CD8-positive, alpha-beta memory T cell (primary cell): ENCODE measurements around the gene CLDN3. TPM values are rescaled to one million over a fixed set of nuclear protein-coding genes. Genes with fewer than 3 reads are reported as not detected.
"Not testable (repeated sequence)": the region's sequence is repeated elsewhere in the genome, so short reads cannot be mapped to it uniquely, and the experiment has no call there.

ENCODE experiments used
- CTCF ChIA-PET: fragments of 350-600 bp; sonication (Branson Sonifier 250); formaldehyde crosslinking; loops from one replicate; lab custom pipeline; 2021; ENCODE audit warnings: antibody characterized with exemption; lab: Charles Lee
- POLR2A ChIA-PET: fragments of 350-600 bp; sonication (Branson Sonifier 250); formaldehyde crosslinking; loops from one replicate; lab custom pipeline; 2021; ENCODE audit warnings: antibody characterized with exemption; lab: Charles Lee
- DNase-seq, 5 donors: peaks; one replicate each; pipeline versions ENCODE4 v3.0.0 to v3.0.0-alpha.2; 2020 to 2022; ENCODE audit warnings: mixed read lengths in 1 of 5
- H3K27ac ChIP-seq: one replicate; pipeline ENCODE4 v1.7.0; 2013; ENCODE audit warnings: low read depth, mild to moderate bottlenecking, low read length, moderate library complexity
- H3K27me3 ChIP-seq: 2 replicates; pipeline ENCODE4 v1.7.0; 2013; ENCODE audit warnings: low read length, mild to moderate bottlenecking; ENCODE audit not compliant: insufficient read depth, poor library complexity, severe bottlenecking
- H3K36me3 ChIP-seq: 2 replicates; pipeline ENCODE4 v1.7.0; 2013; ENCODE audit warnings: mild to moderate bottlenecking, low read length, moderate library complexity; ENCODE audit not compliant: insufficient read depth
- H3K4me1 ChIP-seq: 2 replicates; pipeline ENCODE4 v1.7.0; 2013; ENCODE audit warnings: mild to moderate bottlenecking, low read length, moderate library complexity; ENCODE audit not compliant: insufficient read depth
- H3K4me3 ChIP-seq: 2 replicates; pipeline ENCODE4 v1.7.0; 2013; ENCODE audit warnings: mild to moderate bottlenecking, low read length
- H3K9me3 ChIP-seq: 2 replicates; pipeline ENCODE4 v1.7.0; 2013; ENCODE audit warnings: mild to moderate bottlenecking, low read length
- H3K27ac Mint-ChIP-seq, 8 donors: one replicate each; pipeline ENCODE4 v1.8.0; 2020 to 2021; ENCODE audit warnings: mixed read lengths in 8 of 8, mild to moderate bottlenecking in 6 of 8, inconsistent platforms in 3 of 8, moderate library complexity in 3 of 8
- H3K27me3 Mint-ChIP-seq, 2 donors: one replicate each; pipeline ENCODE4 v1.8.0; 2020 to 2021; ENCODE audit warnings: mixed read lengths in 2 of 2, mild to moderate bottlenecking in 1 of 2, moderate library complexity in 1 of 2
- H3K36me3 Mint-ChIP-seq, 3 donors: one replicate each; pipeline ENCODE4 v1.8.0; 2020 to 2021; ENCODE audit warnings: mixed read lengths in 3 of 3, inconsistent platforms in 1 of 3, mild to moderate bottlenecking in 1 of 3
- H3K4me1 Mint-ChIP-seq, 3 donors: one replicate each; pipeline ENCODE4 v1.8.0; 2020 to 2021; ENCODE audit warnings: mixed read lengths in 3 of 3, inconsistent platforms in 1 of 3, mild to moderate bottlenecking in 1 of 3
- H3K4me3 Mint-ChIP-seq, 7 donors: one replicate each; pipeline ENCODE4 v1.8.0; 2020 to 2021; ENCODE audit warnings: mixed read lengths in 7 of 7, mild to moderate bottlenecking in 6 of 7, moderate library complexity in 4 of 7, inconsistent platforms in 2 of 7
- H3K9me3 Mint-ChIP-seq, 5 donors: one replicate each; pipeline ENCODE4 v1.8.0; 2020 to 2022; ENCODE audit warnings: mixed read lengths in 5 of 5, mild to moderate bottlenecking in 3 of 5, moderate library complexity in 2 of 5, inconsistent platforms in 1 of 5
- polyA plus RNA-seq: library from polyadenylated mRNA; unstranded; fragments of 300-500 nt; fragmentation: Illumina TruSeq; gene quantifications from one replicate; pipeline ENCODE4 v1.2.3, GENCODE V29; 2021
- total RNA-seq, 2 experiments: library from RNA; stranded (reverse); gene quantifications; one replicate each; pipeline ENCODE4 v1.2.3, GENCODE V29; 2021

The CLDN3 gene
- total and polyA plus RNA-seq, 3 experiments from 2014 or later: not detected

- no peaks in the 10 kb centered on the region for H3K36me3 Mint-ChIP-seq
- peak overlapping the region in 1 of 7 donors; percentile 44 for H3K4me3 Mint-ChIP-seq
- CTCF ChIA-PET: interaction anchor here (1.2 to 3.7 kb wide), 2 partner anchors 9 to 121 kb away, joined by 3 to 37 read pairs; partner anchors contain the start of gene STX1A
- peaks cover 6% of the 10 kb centered on the region for H3K27me3 ChIP-seq
- no peaks in the 10 kb centered on the region for H3K36me3 ChIP-seq
- H3K4me1 ChIP-seq: no peaks in the 10 kb centered on the region
- no peaks in the 10 kb centered on the region for H3K4me1 Mint-ChIP-seq
- no peak overlapping the region for H3K4me3 ChIP-seq
- POLR2A ChIA-PET: no interaction called here
- H3K27ac Mint-ChIP-seq: peak overlapping the region in 1 of 8 donors; percentile 2
- peaks cover 6 to 12% of the 10 kb centered on the region in 2 donors for H3K27me3 Mint-ChIP-seq
- no peaks in the 10 kb centered on the region for H3K9me3 ChIP-seq
- H3K9me3 Mint-ChIP-seq: no peaks in the 10 kb centered on the region
- no peak for DNase-seq
- H3K27ac ChIP-seq: no peak overlapping the region
Measured at GRCh38 chr7:73728551-73728950, 41.5 kb downstream of the CLDN3 start.

- no peak overlapping the region for H3K4me3 ChIP-seq
- Mint-ChIP-seq H3K27me3 (peaks cover 4 to 12% of the 10 kb centered on the region in 2 donors), H3K36me3 (no peaks in the 10 kb centered on the region), H3K4me3 (no peak overlapping the region), H3K4me1 (no peaks in the 10 kb centered on the region), H3K27ac (no peak overlapping the region), H3K9me3 (no peaks in the 10 kb centered on the region)
- H3K4me1 ChIP-seq: no peaks in the 10 kb centered on the region
- no peaks in the 10 kb centered on the region for H3K36me3 ChIP-seq
- DNase-seq: no peak
- ChIA-PET CTCF (interaction anchor here (1.2 to 3.7 kb wide), 2 partner anchors 9 to 120 kb away, joined by 3 to 37 read pairs; partner anchors contain the start of gene STX1A), POLR2A (no interaction called here)
- H3K27me3 ChIP-seq: peaks cover 6% of the 10 kb centered on the region
- no peak overlapping the region for H3K27ac ChIP-seq
- no peaks in the 10 kb centered on the region for H3K9me3 ChIP-seq
Measured at GRCh38 chr7:73727952-73728351, 42.1 kb downstream of the CLDN3 start.

GRCh38 chr7:73726083-73726466 lies 44.0 kb downstream of the CLDN3 start:
- H3K27me3 ChIP-seq: peaks cover 6% of the 10 kb centered on the region
- Mint-ChIP-seq H3K27me3 (peaks cover 4 to 12% of the 10 kb centered on the region in 2 donors), H3K4me3 (no peak overlapping the region), H3K9me3 (no peaks in the 10 kb centered on the region), H3K4me1 (no peaks in the 10 kb centered on the region), H3K36me3 (no peaks in the 10 kb centered on the region), H3K27ac (no peak overlapping the region)
- no peak overlapping the region for H3K4me3 ChIP-seq
- ChIA-PET POLR2A (no interaction called here), CTCF (interaction anchor here (0.8 to 8.4 kb wide), 10 partner anchors 9 to 204 kb away, joined by 3 to 81 read pairs (median 6); partner anchors contain the start of genes ABHD11 and BAZ1B)
- H3K9me3 ChIP-seq: no peaks in the 10 kb centered on the region
- H3K27ac ChIP-seq: no peak overlapping the region
- H3K4me1 ChIP-seq: no peaks in the 10 kb centered on the region
- DNase-seq: no peak
- no peaks in the 10 kb centered on the region for H3K36me3 ChIP-seq

- Mint-ChIP-seq H3K27me3 (peaks cover 4 to 8% of the 10 kb centered on the region in 2 donors), H3K27ac (no peak overlapping the region), H3K4me3 (no peak overlapping the region), H3K36me3 (no peaks in the 10 kb centered on the region), H3K9me3 (peaks cover 0 to 2% (median 0%) of the 10 kb centered on the region in 5 donors), H3K4me1 (peaks cover 4 to 7% (median 5%) of the 10 kb centered on the region in 3 donors)
- no peak overlapping the region for H3K27ac ChIP-seq
- peaks cover under 1% of the 10 kb centered on the region for H3K4me1 ChIP-seq
- no peaks in the 10 kb centered on the region for H3K36me3 ChIP-seq
- H3K4me3 ChIP-seq: no peak overlapping the region
- no peaks in the 10 kb centered on the region for H3K9me3 ChIP-seq
- ChIA-PET POLR2A (no interaction called here), CTCF (interaction anchor here (0.9 to 8.4 kb wide), 4 partner anchors 12 to 121 kb away, joined by 3 to 81 read pairs (median 20); partner anchors contain the start of gene ABHD11)
- H3K27me3 ChIP-seq: peaks cover 6% of the 10 kb centered on the region
- DNase-seq: no peak
Measured at GRCh38 chr7:73723813-73724212, 46.3 kb downstream of the CLDN3 start.

GRCh38 chr7:73722785-73723184 lies 47.3 kb downstream of the CLDN3 start:
- Mint-ChIP-seq H3K27ac (no peak overlapping the region), H3K27me3 (peaks cover 0 to 4% of the 10 kb centered on the region in 2 donors)
- CTCF ChIA-PET: interaction anchor here (8.4 kb wide), 1 partner anchor 116 kb away, joined by 81 read pairs; no protein-coding TSS in a partner anchor

GRCh38 chr7:73722182-73722581 lies 47.9 kb downstream of the CLDN3 start:
- H3K27me3 Mint-ChIP-seq, H3K27ac ChIP-seq, H3K36me3 ChIP-seq, H3K36me3 Mint-ChIP-seq, H3K4me3 ChIP-seq, DNase-seq, H3K27me3 ChIP-seq, H3K9me3 ChIP-seq, H3K9me3 Mint-ChIP-seq: not testable (repeated sequence)
- ChIA-PET CTCF (interaction anchor here (8.4 kb wide), 1 partner anchor 115 kb away, joined by 81 read pairs; no protein-coding TSS in a partner anchor), POLR2A (interaction anchor here (1.1 kb wide), 1 partner anchor 16 kb away, joined by 3 read pairs; the partner anchor contains the start of gene ABHD11)
- H3K4me1 ChIP-seq: peaks cover 17% of the 10 kb centered on the region
- Mint-ChIP-seq H3K4me1 (peaks cover 14 to 23% (median 15%) of the 10 kb centered on the region in 3 donors), H3K27ac (peak overlapping the region in 3 of 8 donors; percentile 42 to 63 (median 60)), H3K4me3 (peak overlapping the region in 1 of 7 donors; percentile 32)

More at GRCh38 chr7:73722785-73723184, 47.3 kb downstream of the CLDN3 start:
- Histone ChIP-seq H3K4me3 (no peak overlapping the region), H3K4me1 (peaks cover 11% of the 10 kb centered on the region), H3K27me3 (peaks cover 6% of the 10 kb centered on the region), H3K27ac (no peak overlapping the region), H3K9me3 (no peaks in the 10 kb centered on the region), H3K36me3 (no peaks in the 10 kb centered on the region)
- H3K4me3 Mint-ChIP-seq: peak overlapping the region in 2 of 7 donors; percentile 32 to 44
- H3K9me3 Mint-ChIP-seq: peaks cover 0 to 2% (median 0%) of the 10 kb centered on the region in 5 donors
- peaks cover 10 to 17% (median 11%) of the 10 kb centered on the region in 3 donors for H3K4me1 Mint-ChIP-seq
- DNase-seq: no peak
- POLR2A ChIA-PET: no interaction called here
- H3K36me3 Mint-ChIP-seq: no peaks in the 10 kb centered on the region

GRCh38 chr7:73721377-73721817 lies 48.7 kb downstream of the CLDN3 start:
- ChIA-PET CTCF (interaction anchor here (8.4 kb wide), 1 partner anchor 114 kb away, joined by 81 read pairs; no protein-coding TSS in a partner anchor), POLR2A (interaction anchor here (1.1 kb wide), 1 partner anchor 17 kb away, joined by 3 read pairs; the partner anchor contains the start of gene ABHD11)
- Mint-ChIP-seq H3K27me3 (peaks cover 0 to 3% of the 10 kb centered on the region in 2 donors), H3K4me3 (peak overlapping the region in 6 of 7 donors; percentile 17 to 83 (median 80)), H3K9me3 (peaks cover 0 to 2% (median 0%) of the 10 kb centered on the region in 5 donors), H3K36me3 (no peaks in the 10 kb centered on the region), H3K4me1 (peaks cover 15 to 28% (median 17%) of the 10 kb centered on the region in 3 donors), H3K27ac (peak overlapping the region in 1 of 8 donors; percentile 63)
- Histone ChIP-seq H3K4me1 (peaks cover 18% of the 10 kb centered on the region), H3K9me3 (no peaks in the 10 kb centered on the region), H3K4me3 (no peak overlapping the region), H3K27me3 (no peaks in the 10 kb centered on the region), H3K36me3 (no peaks in the 10 kb centered on the region), H3K27ac (no peak overlapping the region)
- DNase-seq: no peak

GRCh38 chr7:73720443-73720842 lies 49.6 kb downstream of the CLDN3 start:
- H3K4me3 ChIP-seq, H3K9me3 Mint-ChIP-seq, H3K36me3 Mint-ChIP-seq, DNase-seq, H3K27me3 Mint-ChIP-seq, H3K36me3 ChIP-seq, POLR2A ChIA-PET, H3K27ac ChIP-seq, H3K27me3 ChIP-seq, H3K9me3 ChIP-seq: not testable (repeated sequence)
- peak overlapping the region; percentile 64 to 89 (median 83) for H3K4me3 Mint-ChIP-seq
- peaks cover 15 to 30% (median 18%) of the 10 kb centered on the region in 3 donors for H3K4me1 Mint-ChIP-seq
- CTCF ChIA-PET: interaction anchor here (1.1 to 8.4 kb wide), 2 partner anchors 14 to 113 kb away, joined by 4 to 81 read pairs; no protein-coding TSS in a partner anchor
- H3K4me1 ChIP-seq: peaks cover 18% of the 10 kb centered on the region
- peak overlapping the region in 2 of 8 donors; percentile 53 to 85 for H3K27ac Mint-ChIP-seq
